HEK293 (cell line): Measurements from ENCODE around the gene FBXO17.

Source experiments
- KLF1 ChIP-seq: fragments of 450-650 bp; formaldehyde crosslinking; IDR thresholded peaks from 2 replicates; pipeline ENCODE4 v1.5.1; 2016; ENCODE audit warnings: missing biosample characterization, missing genetic modification characterization
- KLF10 ChIP-seq: fragments of 450-650 bp; IDR thresholded peaks from 2 replicates; pipeline ENCODE4 v1.5.1; 2018; ENCODE audit warnings: missing biosample characterization, mild to moderate bottlenecking, missing genetic modification characterization
- ZBTB7A ChIP-seq: fragments of 450-650 bp; formaldehyde crosslinking; IDR thresholded peaks from 2 replicates; pipeline ENCODE4 v1.5.1; 2016; ENCODE audit warnings: low read depth, missing biosample characterization, missing genetic modification characterization
- TF ChIP-seq, protein P1 (sequence below): fragments of 450-650 bp; formaldehyde crosslinking; IDR thresholded peaks from 2 replicates; pipeline ENCODE4 v1.5.1; 2016; ENCODE audit warnings: missing biosample characterization, missing genetic modification characterization
- TF ChIP-seq, protein P2 (sequence below): fragments of 450-650 bp; IDR thresholded peaks from 2 replicates; pipeline ENCODE4 v1.5.1; 2018; ENCODE audit warnings: missing biosample characterization, mild to moderate bottlenecking, missing genetic modification characterization
- TF ChIP-seq, protein P3 (sequence below): sonication (generic); formaldehyde crosslinking; IDR thresholded peaks from 2 replicates; pipeline ENCODE4 v1.8.1; 2022; ENCODE audit warnings: mild to moderate bottlenecking, moderate library complexity, missing genetic modification reagents
- TF ChIP-seq, protein P4 (sequence below): fragments of 450-650 bp; formaldehyde crosslinking; IDR thresholded peaks from 2 replicates; pipeline ENCODE4 v1.5.1; 2016; ENCODE audit warnings: missing biosample characterization, missing genetic modification characterization, borderline replicate concordance

- TF ChIP-seq KLF10 (tag by site-specific recombination), result no peak
- TF ChIP-seq, protein P1, sequence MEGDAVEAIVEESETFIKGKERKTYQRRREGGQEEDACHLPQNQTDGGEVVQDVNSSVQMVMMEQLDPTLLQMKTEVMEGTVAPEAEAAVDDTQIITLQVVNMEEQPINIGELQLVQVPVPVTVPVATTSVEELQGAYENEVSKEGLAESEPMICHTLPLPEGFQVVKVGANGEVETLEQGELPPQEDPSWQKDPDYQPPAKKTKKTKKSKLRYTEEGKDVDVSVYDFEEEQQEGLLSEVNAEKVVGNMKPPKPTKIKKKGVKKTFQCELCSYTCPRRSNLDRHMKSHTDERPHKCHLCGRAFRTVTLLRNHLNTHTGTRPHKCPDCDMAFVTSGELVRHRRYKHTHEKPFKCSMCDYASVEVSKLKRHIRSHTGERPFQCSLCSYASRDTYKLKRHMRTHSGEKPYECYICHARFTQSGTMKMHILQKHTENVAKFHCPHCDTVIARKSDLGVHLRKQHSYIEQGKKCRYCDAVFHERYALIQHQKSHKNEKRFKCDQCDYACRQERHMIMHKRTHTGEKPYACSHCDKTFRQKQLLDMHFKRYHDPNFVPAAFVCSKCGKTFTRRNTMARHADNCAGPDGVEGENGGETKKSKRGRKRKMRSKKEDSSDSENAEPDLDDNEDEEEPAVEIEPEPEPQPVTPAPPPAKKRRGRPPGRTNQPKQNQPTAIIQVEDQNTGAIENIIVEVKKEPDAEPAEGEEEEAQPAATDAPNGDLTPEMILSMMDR, result peak; percentile 62
- TF ChIP-seq, protein P2, sequence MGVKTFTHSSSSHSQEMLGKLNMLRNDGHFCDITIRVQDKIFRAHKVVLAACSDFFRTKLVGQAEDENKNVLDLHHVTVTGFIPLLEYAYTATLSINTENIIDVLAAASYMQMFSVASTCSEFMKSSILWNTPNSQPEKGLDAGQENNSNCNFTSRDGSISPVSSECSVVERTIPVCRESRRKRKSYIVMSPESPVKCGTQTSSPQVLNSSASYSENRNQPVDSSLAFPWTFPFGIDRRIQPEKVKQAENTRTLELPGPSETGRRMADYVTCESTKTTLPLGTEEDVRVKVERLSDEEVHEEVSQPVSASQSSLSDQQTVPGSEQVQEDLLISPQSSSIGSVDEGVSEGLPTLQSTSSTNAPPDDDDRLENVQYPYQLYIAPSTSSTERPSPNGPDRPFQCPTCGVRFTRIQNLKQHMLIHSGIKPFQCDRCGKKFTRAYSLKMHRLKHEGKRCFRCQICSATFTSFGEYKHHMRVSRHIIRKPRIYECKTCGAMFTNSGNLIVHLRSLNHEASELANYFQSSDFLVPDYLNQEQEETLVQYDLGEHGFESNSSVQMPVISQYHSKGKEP (tag by site-specific recombination), result no peak
- TF ChIP-seq, protein P3, sequence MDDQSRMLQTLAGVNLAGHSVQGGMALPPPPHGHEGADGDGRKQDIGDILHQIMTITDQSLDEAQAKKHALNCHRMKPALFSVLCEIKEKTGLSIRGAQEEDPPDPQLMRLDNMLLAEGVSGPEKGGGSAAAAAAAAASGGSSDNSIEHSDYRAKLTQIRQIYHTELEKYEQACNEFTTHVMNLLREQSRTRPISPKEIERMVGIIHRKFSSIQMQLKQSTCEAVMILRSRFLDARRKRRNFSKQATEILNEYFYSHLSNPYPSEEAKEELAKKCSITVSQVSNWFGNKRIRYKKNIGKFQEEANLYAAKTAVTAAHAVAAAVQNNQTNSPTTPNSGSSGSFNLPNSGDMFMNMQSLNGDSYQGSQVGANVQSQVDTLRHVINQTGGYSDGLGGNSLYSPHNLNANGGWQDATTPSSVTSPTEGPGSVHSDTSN (CRISPR knock-in tag), result no peak
- TF ChIP-seq KLF1, result no peak
- TF ChIP-seq ZBTB7A (tag by site-specific recombination), result no peak
- TF ChIP-seq, protein P4, sequence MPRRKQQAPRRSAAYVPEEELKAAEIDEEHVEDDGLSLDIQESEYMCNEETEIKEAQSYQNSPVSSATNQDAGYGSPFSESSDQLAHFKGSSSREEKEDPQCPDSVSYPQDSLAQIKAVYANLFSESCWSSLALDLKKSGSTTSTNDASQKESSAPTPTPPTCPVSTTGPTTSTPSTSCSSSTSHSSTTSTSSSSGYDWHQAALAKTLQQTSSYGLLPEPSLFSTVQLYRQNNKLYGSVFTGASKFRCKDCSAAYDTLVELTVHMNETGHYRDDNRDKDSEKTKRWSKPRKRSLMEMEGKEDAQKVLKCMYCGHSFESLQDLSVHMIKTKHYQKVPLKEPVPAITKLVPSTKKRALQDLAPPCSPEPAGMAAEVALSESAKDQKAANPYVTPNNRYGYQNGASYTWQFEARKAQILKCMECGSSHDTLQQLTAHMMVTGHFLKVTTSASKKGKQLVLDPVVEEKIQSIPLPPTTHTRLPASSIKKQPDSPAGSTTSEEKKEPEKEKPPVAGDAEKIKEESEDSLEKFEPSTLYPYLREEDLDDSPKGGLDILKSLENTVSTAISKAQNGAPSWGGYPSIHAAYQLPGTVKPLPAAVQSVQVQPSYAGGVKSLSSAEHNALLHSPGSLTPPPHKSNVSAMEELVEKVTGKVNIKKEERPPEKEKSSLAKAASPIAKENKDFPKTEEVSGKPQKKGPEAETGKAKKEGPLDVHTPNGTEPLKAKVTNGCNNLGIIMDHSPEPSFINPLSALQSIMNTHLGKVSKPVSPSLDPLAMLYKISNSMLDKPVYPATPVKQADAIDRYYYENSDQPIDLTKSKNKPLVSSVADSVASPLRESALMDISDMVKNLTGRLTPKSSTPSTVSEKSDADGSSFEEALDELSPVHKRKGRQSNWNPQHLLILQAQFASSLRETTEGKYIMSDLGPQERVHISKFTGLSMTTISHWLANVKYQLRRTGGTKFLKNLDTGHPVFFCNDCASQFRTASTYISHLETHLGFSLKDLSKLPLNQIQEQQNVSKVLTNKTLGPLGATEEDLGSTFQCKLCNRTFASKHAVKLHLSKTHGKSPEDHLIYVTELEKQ (tag by site-specific recombination), result no peak
Observed at GRCh38 chr19:38917921-38918491, 57.5 kb downstream of the FBXO17 start.
